Measurements from ENCODE around the gene LRP3.

Gene LRP3

GRCh38 chr19:33229962-33230361 is 35.8 kb downstream of the LRP3 start:
- Histone ChIP-seq H3K9me3 (ENCODE audit: control insufficient read depth in 2 of 2, low read length in 2 of 2) (peaks cover 3 to 8% of the 10 kb centered on the region in 2 donors), H3K27ac (ENCODE audit: low read length) (no peak overlapping the region), H3K27me3 (ENCODE audit: control insufficient read depth in 1 of 2, insufficient read depth in 2 of 2, low read length in 2 of 2) (peaks cover 29 to 36% of the 10 kb centered on the region in 2 donors), H3K9ac (ENCODE audit: low read length in 2 of 2) (no peak overlapping the region), H3K4me3 (ENCODE audit: low read length in 2 of 2) (no peak overlapping the region), H3K4me1 (ENCODE audit: control insufficient read depth, insufficient read depth, low read length) (peaks cover 7% of the 10 kb centered on the region), H3K36me3 (ENCODE audit: control insufficient read depth in 2 of 2, insufficient read depth in 2 of 2, low read length in 2 of 2) (no peaks in the 10 kb centered on the region)

- H3K4me3 ChIP-seq (ENCODE audit: low read length in 2 of 2): no peak overlapping the region
- no peaks in the 10 kb centered on the region for H3K36me3 ChIP-seq (ENCODE audit: control insufficient read depth in 2 of 2, insufficient read depth in 2 of 2, low read length in 2 of 2)
- no peak overlapping the region for H3K9ac ChIP-seq (ENCODE audit: low read length in 2 of 2)
- no peak overlapping the region for H3K27ac ChIP-seq (ENCODE audit: low read length)
- no peaks in the 10 kb centered on the region for H3K4me1 ChIP-seq (ENCODE audit: control insufficient read depth, insufficient read depth, low read length)
- peaks cover 3 to 8% of the 10 kb centered on the region in 2 donors for H3K9me3 ChIP-seq (ENCODE audit: control insufficient read depth in 2 of 2, low read length in 2 of 2)
- H3K27me3 ChIP-seq (ENCODE audit: control insufficient read depth in 1 of 2, insufficient read depth in 2 of 2, low read length in 2 of 2): peaks cover 22 to 27% of the 10 kb centered on the region in 2 donors
Measured at GRCh38 chr19:33231511-33231910, 37.4 kb downstream of the LRP3 start.

- Histone ChIP-seq H3K4me3 (ENCODE audit: low read length in 2 of 2) (no peak overlapping the region), H3K27me3 (ENCODE audit: control insufficient read depth in 1 of 2, insufficient read depth in 2 of 2, low read length in 2 of 2) (peaks cover 17 to 19% of the 10 kb centered on the region in 2 donors), H3K36me3 (ENCODE audit: control insufficient read depth in 2 of 2, insufficient read depth in 2 of 2, low read length in 2 of 2) (no peaks in the 10 kb centered on the region), H3K4me1 (ENCODE audit: control insufficient read depth, insufficient read depth, low read length) (no peaks in the 10 kb centered on the region), H3K9ac (ENCODE audit: low read length in 2 of 2) (no peak overlapping the region), H3K9me3 (ENCODE audit: control insufficient read depth in 2 of 2, low read length in 2 of 2) (peaks cover 2 to 3% of the 10 kb centered on the region in 2 donors), H3K27ac (ENCODE audit: low read length) (no peak overlapping the region)
Measured at GRCh38 chr19:33232656-33233055, 38.5 kb downstream of the LRP3 start.

GRCh38 chr19:33233056-33233873 is 39.1 kb downstream of the LRP3 start:
- no peaks in the 10 kb centered on the region for H3K4me1 ChIP-seq (ENCODE audit: control insufficient read depth, insufficient read depth, low read length)
- H3K4me3 ChIP-seq (ENCODE audit: low read length in 2 of 2): no peak overlapping the region
- no peak overlapping the region for H3K9ac ChIP-seq (ENCODE audit: low read length in 2 of 2)
- peaks cover 17 to 18% of the 10 kb centered on the region in 2 donors for H3K27me3 ChIP-seq (ENCODE audit: control insufficient read depth in 1 of 2, insufficient read depth in 2 of 2, low read length in 2 of 2)
- no peak overlapping the region for H3K27ac ChIP-seq (ENCODE audit: low read length)
- H3K36me3 ChIP-seq (ENCODE audit: control insufficient read depth in 2 of 2, insufficient read depth in 2 of 2, low read length in 2 of 2): no peaks in the 10 kb centered on the region
- peaks cover 2 to 3% of the 10 kb centered on the region in 2 donors for H3K9me3 ChIP-seq (ENCODE audit: control insufficient read depth in 2 of 2, low read length in 2 of 2)

GRCh38 chr19:33234092-33234491 is 40.0 kb downstream of the LRP3 start:
- Histone ChIP-seq H3K4me1 (ENCODE audit: control insufficient read depth, insufficient read depth, low read length) (no peaks in the 10 kb centered on the region), H3K27me3 (ENCODE audit: control insufficient read depth in 1 of 2, insufficient read depth in 2 of 2, low read length in 2 of 2) (peaks cover 16 to 17% of the 10 kb centered on the region in 2 donors), H3K9ac (ENCODE audit: low read length in 2 of 2) (no peak overlapping the region), H3K4me3 (ENCODE audit: low read length in 2 of 2) (no peak overlapping the region), H3K9me3 (ENCODE audit: control insufficient read depth in 2 of 2, low read length in 2 of 2) (peaks cover 0 to 3% of the 10 kb centered on the region in 2 donors), H3K36me3 (ENCODE audit: control insufficient read depth in 2 of 2, insufficient read depth in 2 of 2, low read length in 2 of 2) (no peaks in the 10 kb centered on the region), H3K27ac (ENCODE audit: low read length) (no peak overlapping the region)

GRCh38 chr19:33234736-33235135 is 40.6 kb downstream of the LRP3 start:
- Histone ChIP-seq H3K4me1 (ENCODE audit: control insufficient read depth, insufficient read depth, low read length) (no peaks in the 10 kb centered on the region), H3K9ac (ENCODE audit: low read length in 2 of 2) (no peak overlapping the region), H3K27me3 (ENCODE audit: control insufficient read depth in 1 of 2, insufficient read depth in 2 of 2, low read length in 2 of 2) (peaks cover 14 to 16% of the 10 kb centered on the region in 2 donors), H3K9me3 (ENCODE audit: control insufficient read depth in 2 of 2, low read length in 2 of 2) (no peaks in the 10 kb centered on the region), H3K4me3 (ENCODE audit: low read length in 2 of 2) (no peak overlapping the region), H3K36me3 (ENCODE audit: control insufficient read depth in 2 of 2, insufficient read depth in 2 of 2, low read length in 2 of 2) (no peaks in the 10 kb centered on the region), H3K27ac (ENCODE audit: low read length) (no peak overlapping the region)

GRCh38 chr19:33235269-33235995 is 41.3 kb downstream of the LRP3 start:
- Histone ChIP-seq H3K4me3 (ENCODE audit: low read length in 2 of 2) (no peak overlapping the region), H3K9ac (ENCODE audit: low read length in 2 of 2) (no peak overlapping the region), H3K4me1 (ENCODE audit: control insufficient read depth, insufficient read depth, low read length) (no peaks in the 10 kb centered on the region), H3K9me3 (ENCODE audit: control insufficient read depth in 2 of 2, low read length in 2 of 2) (no peaks in the 10 kb centered on the region), H3K27ac (ENCODE audit: low read length) (no peak overlapping the region), H3K27me3 (ENCODE audit: control insufficient read depth in 1 of 2, insufficient read depth in 2 of 2, low read length in 2 of 2) (peaks cover 14 to 16% of the 10 kb centered on the region in 2 donors), H3K36me3 (ENCODE audit: control insufficient read depth in 2 of 2, insufficient read depth in 2 of 2, low read length in 2 of 2) (no peaks in the 10 kb centered on the region)

- Histone ChIP-seq H3K27ac (ENCODE audit: low read length) (no peak overlapping the region), H3K9me3 (ENCODE audit: control insufficient read depth in 2 of 2, low read length in 2 of 2) (no peaks in the 10 kb centered on the region), H3K36me3 (ENCODE audit: control insufficient read depth in 2 of 2, insufficient read depth in 2 of 2, low read length in 2 of 2) (no peaks in the 10 kb centered on the region), H3K4me1 (ENCODE audit: control insufficient read depth, insufficient read depth, low read length) (no peaks in the 10 kb centered on the region), H3K4me3 (ENCODE audit: low read length in 2 of 2) (no peak overlapping the region), H3K9ac (ENCODE audit: low read length in 2 of 2) (no peak overlapping the region), H3K27me3 (ENCODE audit: control insufficient read depth in 1 of 2, insufficient read depth in 2 of 2, low read length in 2 of 2) (peaks cover 14 to 16% of the 10 kb centered on the region in 2 donors)
Measured at GRCh38 chr19:33235996-33236350, 41.8 kb downstream of the LRP3 start.

- Histone ChIP-seq H3K4me3 (ENCODE audit: low read length in 2 of 2) (no peak overlapping the region), H3K9me3 (ENCODE audit: control insufficient read depth in 2 of 2, low read length in 2 of 2) (no peaks in the 10 kb centered on the region), H3K36me3 (ENCODE audit: control insufficient read depth in 2 of 2, insufficient read depth in 2 of 2, low read length in 2 of 2) (no peaks in the 10 kb centered on the region), H3K9ac (ENCODE audit: low read length in 2 of 2) (no peak overlapping the region), H3K27ac (ENCODE audit: low read length) (no peak overlapping the region), H3K4me1 (ENCODE audit: control insufficient read depth, insufficient read depth, low read length) (peaks cover 3% of the 10 kb centered on the region), H3K27me3 (ENCODE audit: control insufficient read depth in 1 of 2, insufficient read depth in 2 of 2, low read length in 2 of 2) (peaks cover 14 to 16% of the 10 kb centered on the region in 2 donors)
Measured at GRCh38 chr19:33236696-33237390, 42.7 kb downstream of the LRP3 start.

- no peak overlapping the region for H3K4me3 ChIP-seq (ENCODE audit: low read length in 2 of 2)
- peaks cover 10 to 16% of the 10 kb centered on the region in 2 donors for H3K27me3 ChIP-seq (ENCODE audit: control insufficient read depth in 1 of 2, insufficient read depth in 2 of 2, low read length in 2 of 2)
- H3K27ac ChIP-seq (ENCODE audit: low read length): no peak overlapping the region
- no peaks in the 10 kb centered on the region for H3K9me3 ChIP-seq (ENCODE audit: control insufficient read depth in 2 of 2, low read length in 2 of 2)
- no peak overlapping the region for H3K9ac ChIP-seq (ENCODE audit: low read length in 2 of 2)
- no peaks in the 10 kb centered on the region for H3K36me3 ChIP-seq (ENCODE audit: control insufficient read depth in 2 of 2, insufficient read depth in 2 of 2, low read length in 2 of 2)
- H3K4me1 ChIP-seq (ENCODE audit: control insufficient read depth, insufficient read depth, low read length): peaks cover 3% of the 10 kb centered on the region
Measured at GRCh38 chr19:33238481-33239149, 44.5 kb downstream of the LRP3 start.
